Fibroblast of peridontal ligament (primary cell): ENCODE measurements around the gene WBP1L.
A peak's percentile ranks its signal among the peaks of the same experiment; 100 is the strongest.
"Not testable (repeated sequence)": the region's sequence is repeated elsewhere in the genome, so short reads cannot be mapped to it uniquely, and the experiment has no call there.

Experiments used
- DNase-seq: peaks from one replicate; pipeline ENCODE4 v3.0.0-alpha.2; 2010; ENCODE audit errors: extremely low read depth

WBP1L gene

GRCh38 chr10:102838276-102838927 is 94.7 kb downstream of the WBP1L start:
- not testable (repeated sequence) for DNase-seq

GRCh38 chr10:102841827-102842345 is 98.1 kb downstream of the WBP1L start:
- DNase-seq, result no peak

- not testable (repeated sequence) for DNase-seq
Observed at GRCh38 chr10:102843139-102843538, 99.4 kb downstream of the WBP1L start.

- not testable (repeated sequence) for DNase-seq
Observed at GRCh38 chr10:102844190-102844776, 100.5 kb downstream of the WBP1L start.

GRCh38 chr10:102845352-102845902 is 101.7 kb downstream of the WBP1L start:
- DNase-seq, result no peak

DNA sequence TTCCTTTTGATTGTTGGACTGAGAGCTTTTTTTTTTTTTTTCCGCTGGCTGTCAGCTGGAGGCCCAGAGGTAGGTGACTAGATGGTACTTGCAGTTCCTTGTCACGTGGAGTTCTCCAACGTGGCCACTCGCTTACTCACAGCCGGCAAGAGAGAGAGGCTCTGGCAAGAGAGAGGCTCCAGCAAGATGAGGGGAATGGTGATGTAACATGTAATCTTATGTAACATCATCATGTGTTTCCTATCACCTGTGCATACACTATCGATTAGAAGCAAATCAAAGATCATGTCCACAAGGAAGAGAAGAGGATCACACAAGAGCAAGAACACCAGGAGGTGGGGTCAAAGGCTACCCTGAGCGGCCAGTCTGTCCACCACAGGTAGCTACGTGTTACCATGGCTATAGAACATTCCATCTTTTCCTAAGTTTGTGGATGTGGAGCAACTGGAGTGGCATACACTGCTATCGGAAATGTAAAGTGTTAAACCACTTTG is 106.3 kb downstream of the WBP1L start:
- no peak for DNase-seq

- not testable (repeated sequence) for DNase-seq
Observed at GRCh38 chr10:102853237-102853636, 109.5 kb downstream of the WBP1L start.

- peak; percentile 100 for DNase-seq
Observed at GRCh38 chr10:102855731-102856436, 112.1 kb downstream of the WBP1L start.

GRCh38 chr10:102856758-102857424 is 113.1 kb downstream of the WBP1L start:
- no peak for DNase-seq

DNA sequence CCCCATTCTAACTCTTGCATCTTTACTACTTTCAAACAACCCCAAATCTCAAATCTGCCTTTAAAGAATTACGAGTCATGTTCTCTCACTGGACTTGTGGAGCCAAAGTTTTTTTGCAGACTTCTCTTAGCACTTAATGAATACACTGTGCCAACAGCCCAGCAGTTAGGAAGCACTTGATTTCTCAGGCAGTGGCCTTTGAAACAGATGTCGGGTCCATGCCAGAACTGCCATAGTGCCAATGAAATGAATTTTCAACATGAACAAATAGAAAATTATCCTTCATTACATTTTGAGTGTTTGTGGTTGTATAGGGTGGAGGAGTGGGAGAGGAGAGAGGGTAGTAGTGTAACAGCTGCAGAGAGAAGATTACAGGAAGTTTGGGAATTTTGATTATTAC is 116.2 kb downstream of the WBP1L start:
- DNase-seq, result peak; percentile 61

DNA sequence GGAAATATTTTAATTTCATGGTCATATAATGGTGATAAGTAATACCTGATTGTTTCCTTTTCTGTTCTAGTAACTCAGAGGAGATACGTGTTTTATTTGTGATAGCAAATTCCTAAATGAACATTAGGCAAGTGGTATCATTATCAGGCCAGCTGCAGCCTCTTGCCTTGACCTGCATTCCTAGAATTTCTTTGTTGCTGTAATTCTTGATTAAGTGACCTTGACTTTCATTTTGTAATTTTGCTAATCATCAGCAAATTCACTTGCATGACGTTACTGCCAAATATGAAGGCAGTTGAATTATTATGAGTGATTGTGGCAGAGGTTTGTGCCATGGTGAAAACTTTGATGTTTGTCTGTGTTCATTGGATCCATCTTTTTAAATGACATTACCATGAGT is 119.9 kb downstream of the WBP1L start:
- DNase-seq, result no peak

DNA sequence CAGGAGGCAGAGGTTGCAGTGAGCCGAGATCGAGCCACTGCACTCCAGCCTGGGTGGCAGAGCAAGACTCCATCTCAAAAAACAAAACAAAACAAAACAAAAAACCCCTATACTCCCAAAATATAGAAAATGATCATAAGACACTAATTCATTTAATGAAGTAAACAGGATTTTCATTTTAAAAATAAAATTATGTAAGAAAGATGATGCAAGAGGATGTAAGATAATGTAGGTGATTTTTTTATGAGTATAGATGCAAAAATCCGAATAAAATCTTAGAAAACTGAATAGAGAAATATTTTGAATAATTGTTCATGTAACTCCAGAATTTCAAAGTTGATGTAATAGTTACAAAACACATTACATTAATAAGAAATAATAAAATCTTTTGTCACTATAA is 121.9 kb downstream of the WBP1L start:
- no peak for DNase-seq
